DOHH2 (cell line): ENCODE results near the gene ZNF385D.

Experiments
- H3F3A ChIP-seq: fragments of 200-600 bp; sonication (generic), shearing (Covaris generic); 2 replicates; pipeline ENCODE4 v1.6.0; 2016; ENCODE audit warnings: antibody characterized with exemption, mild to moderate bottlenecking; ENCODE audit not compliant: control insufficient read depth, insufficient read depth
- H3K27ac ChIP-seq: fragments of 200-600 bp; sonication (generic); 2 replicates; pipeline ENCODE4 v1.5.1; 2014; ENCODE audit warnings: low read depth, mild to moderate bottlenecking, low read length, moderate library complexity
- H3K27me3 ChIP-seq: fragments of 200-600 bp; sonication (generic); 2 replicates; pipeline ENCODE4 v1.6.1; 2014; ENCODE audit warnings: mild to moderate bottlenecking, low read length, mixed read lengths; ENCODE audit not compliant: control insufficient read depth
- H3K36me3 ChIP-seq: fragments of 200-600 bp; sonication (generic); 2 replicates; pipeline ENCODE4 v1.6.1; 2014; ENCODE audit warnings: mild to moderate bottlenecking, low read length, moderate library complexity, mixed read lengths; ENCODE audit not compliant: control insufficient read depth
- H3K4me1 ChIP-seq: fragments of 200-600 bp; sonication (generic); 2 replicates; pipeline ENCODE4 v1.6.1; 2014; ENCODE audit warnings: mild to moderate bottlenecking, low read length, mixed read lengths; ENCODE audit not compliant: control insufficient read depth
- H3K4me2 ChIP-seq: fragments of 200-600 bp; sonication (generic); 2 replicates; pipeline ENCODE4 v1.6.0; 2014; ENCODE audit warnings: mild to moderate bottlenecking, low read length, moderate library complexity
- H3K4me3 ChIP-seq: fragments of 200-600 bp; sonication (generic); 2 replicates; pipeline ENCODE4 v1.5.1; 2014; ENCODE audit warnings: mild to moderate bottlenecking, low read length, mixed read lengths
- H3K79me2 ChIP-seq: fragments of 200-600 bp; sonication (generic); 2 replicates; pipeline ENCODE4 v1.6.1; 2014; ENCODE audit warnings: mild to moderate bottlenecking, low read length, mixed read lengths; ENCODE audit not compliant: control insufficient read depth
- H3K9me2 ChIP-seq: fragments of 200-600 bp; sonication (generic); replicated peaks from 2 replicates; pipeline ENCODE4 v1.6.1; 2014; ENCODE audit warnings: mild to moderate bottlenecking, low read length, mixed read lengths; ENCODE audit not compliant: control insufficient read depth
- H3K9me3 ChIP-seq: fragments of 200-600 bp; sonication (generic); 2 replicates; pipeline ENCODE4 v1.6.1; 2014; ENCODE audit warnings: antibody characterized with exemption, low read length, mixed read lengths; ENCODE audit not compliant: control insufficient read depth, insufficient read depth
- H4K20me1 ChIP-seq: fragments of 200-600 bp; sonication (generic); 2 replicates; pipeline ENCODE4 v1.6.0; 2014; ENCODE audit warnings: low read depth, mild to moderate bottlenecking, antibody characterized with exemption, low read length, moderate library complexity; ENCODE audit not compliant: control insufficient read depth, insufficient read depth
- EZH2phosphoT487 ChIP-seq: fragments of 200-600 bp; sonication (generic); IDR thresholded peaks from 2 replicates; pipeline ENCODE4 v1.6.1; 2017; ENCODE audit warnings: borderline replicate concordance, mild to moderate bottlenecking, antibody characterized with exemption, low read length, moderate library complexity, mixed read lengths
- TF ChIP-seq, protein P1 (sequence below): fragments of 200-600 bp; sonication (generic); IDR thresholded peaks from one replicate; pipeline ENCODE4 v1.5.1; 2014; ENCODE audit warnings: antibody characterized with exemption, mild to moderate bottlenecking, low read depth, low read length; ENCODE audit not compliant: poor library complexity, severe bottlenecking

ZNF385D gene

DNA sequence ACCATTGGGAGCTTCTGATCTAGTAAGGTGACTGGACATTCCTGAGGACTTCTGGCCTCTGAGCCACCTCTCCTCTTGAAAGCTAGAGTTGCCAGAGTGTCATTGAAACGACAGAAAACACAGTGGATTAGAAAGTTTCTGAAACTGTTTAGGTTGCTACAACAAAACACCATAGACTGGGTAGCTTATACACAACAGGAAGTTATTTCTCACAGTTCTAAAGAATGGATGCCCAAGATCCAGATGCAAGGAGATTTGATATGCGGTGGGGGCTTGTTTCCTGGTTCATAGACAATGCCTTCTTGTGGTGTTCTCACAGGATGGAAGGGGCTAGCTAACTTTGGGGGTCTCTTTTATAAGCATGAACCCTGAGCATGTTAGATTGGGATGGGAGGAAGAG is 43.3 kb upstream of the ZNF385D start:
- Histone ChIP-seq H3K4me3 (no peak overlapping the region), H3K4me2 (no peak overlapping the region), H3F3A (no peaks in the 10 kb centered on the region), H3K36me3 (no peaks in the 10 kb centered on the region), H3K9me2 (no peaks in the 10 kb centered on the region), H3K9me3 (no peaks in the 10 kb centered on the region), H4K20me1 (no peaks in the 10 kb centered on the region), H3K4me1 (no peaks in the 10 kb centered on the region), H3K27ac (no peak overlapping the region), H3K27me3 (no peaks in the 10 kb centered on the region), H3K79me2 (no peaks in the 10 kb centered on the region)
- no peak for TF ChIP-seq EZH2phosphoT487
- TF ChIP-seq, protein P1, sequence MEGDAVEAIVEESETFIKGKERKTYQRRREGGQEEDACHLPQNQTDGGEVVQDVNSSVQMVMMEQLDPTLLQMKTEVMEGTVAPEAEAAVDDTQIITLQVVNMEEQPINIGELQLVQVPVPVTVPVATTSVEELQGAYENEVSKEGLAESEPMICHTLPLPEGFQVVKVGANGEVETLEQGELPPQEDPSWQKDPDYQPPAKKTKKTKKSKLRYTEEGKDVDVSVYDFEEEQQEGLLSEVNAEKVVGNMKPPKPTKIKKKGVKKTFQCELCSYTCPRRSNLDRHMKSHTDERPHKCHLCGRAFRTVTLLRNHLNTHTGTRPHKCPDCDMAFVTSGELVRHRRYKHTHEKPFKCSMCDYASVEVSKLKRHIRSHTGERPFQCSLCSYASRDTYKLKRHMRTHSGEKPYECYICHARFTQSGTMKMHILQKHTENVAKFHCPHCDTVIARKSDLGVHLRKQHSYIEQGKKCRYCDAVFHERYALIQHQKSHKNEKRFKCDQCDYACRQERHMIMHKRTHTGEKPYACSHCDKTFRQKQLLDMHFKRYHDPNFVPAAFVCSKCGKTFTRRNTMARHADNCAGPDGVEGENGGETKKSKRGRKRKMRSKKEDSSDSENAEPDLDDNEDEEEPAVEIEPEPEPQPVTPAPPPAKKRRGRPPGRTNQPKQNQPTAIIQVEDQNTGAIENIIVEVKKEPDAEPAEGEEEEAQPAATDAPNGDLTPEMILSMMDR: no peak

DNA sequence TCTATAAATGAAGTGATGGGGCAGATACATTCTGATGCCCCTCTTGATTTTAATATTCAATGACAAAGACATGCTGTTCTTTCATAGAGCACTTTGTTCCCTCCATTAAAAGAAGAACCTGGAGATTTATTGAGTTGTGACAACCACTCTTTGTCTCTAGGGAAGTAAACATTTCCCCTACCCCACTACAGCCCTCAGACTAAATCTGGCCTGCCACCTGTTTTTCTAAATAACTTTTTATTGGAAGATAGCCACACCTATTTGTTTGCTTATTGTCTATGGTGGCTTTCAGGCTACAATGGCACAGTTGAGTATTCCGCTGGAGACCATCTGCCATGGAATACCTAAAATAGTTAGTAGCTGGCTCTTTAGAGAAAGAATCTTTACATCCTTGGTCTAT is 41.2 kb upstream of the ZNF385D start:
- no peak overlapping the region for H3K4me3 ChIP-seq
- no peaks in the 10 kb centered on the region for H3K36me3 ChIP-seq
- H3K9me2 ChIP-seq: no peaks in the 10 kb centered on the region
- no peaks in the 10 kb centered on the region for H3K27me3 ChIP-seq
- no peak overlapping the region for H3K4me2 ChIP-seq
- H3K27ac ChIP-seq: no peak overlapping the region
- H3K9me3 ChIP-seq: no peaks in the 10 kb centered on the region
- H3K79me2 ChIP-seq: no peaks in the 10 kb centered on the region
- TF ChIP-seq EZH2phosphoT487: no peak
- TF ChIP-seq, protein P1: no peak
- no peaks in the 10 kb centered on the region for H3F3A ChIP-seq
- no peaks in the 10 kb centered on the region for H4K20me1 ChIP-seq
- no peaks in the 10 kb centered on the region for H3K4me1 ChIP-seq

DNA sequence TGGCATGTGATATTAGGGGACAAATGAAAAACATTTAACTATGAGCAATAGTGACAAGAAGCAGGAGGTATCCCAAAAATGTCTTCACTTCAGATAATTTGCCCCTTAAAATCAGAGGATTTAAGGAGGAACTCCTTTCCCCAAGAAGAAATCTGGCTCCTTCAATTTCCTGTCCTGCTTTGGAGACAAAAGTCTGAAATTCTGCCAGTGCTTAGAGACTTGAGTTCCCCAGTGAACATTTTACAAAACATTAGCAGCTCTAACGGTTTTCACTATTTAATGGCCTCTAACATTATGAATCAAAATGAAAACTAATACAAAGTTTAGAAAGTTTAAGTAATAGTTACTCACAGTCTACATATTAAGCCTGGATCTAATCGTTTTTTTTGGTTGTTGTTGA is 40.3 kb upstream of the ZNF385D start:
- H3K9me2 ChIP-seq: no peaks in the 10 kb centered on the region

More for the DNA sequence above, 40.3 kb upstream of the ZNF385D start:
- no peak overlapping the region for H3K27ac ChIP-seq
- no peaks in the 10 kb centered on the region for H3F3A ChIP-seq
- H4K20me1 ChIP-seq: no peaks in the 10 kb centered on the region
- H3K4me2 ChIP-seq: no peak overlapping the region
- H3K9me3 ChIP-seq: no peaks in the 10 kb centered on the region
- TF ChIP-seq, protein P1: no peak
- H3K36me3 ChIP-seq: no peaks in the 10 kb centered on the region
- no peaks in the 10 kb centered on the region for H3K79me2 ChIP-seq
- H3K4me3 ChIP-seq: no peak overlapping the region
- no peaks in the 10 kb centered on the region for H3K4me1 ChIP-seq
- H3K27me3 ChIP-seq: no peaks in the 10 kb centered on the region
